HG02970 (cell line): ENCODE data around the gene LRIG1.

Experiments used
- ATAC-seq: cut with Tn5 transposase; IDR thresholded peaks from one replicate; pipeline ENCODE4 v1.9.1; 2021; ENCODE audit warnings: mild to moderate bottlenecking, moderate library complexity, moderate number of reproducible peaks; ENCODE audit not compliant: unreplicated experiment, low FRiP score

Gene LRIG1

GRCh38 chr3:66507423-66508260, 6.8 kb upstream of the LRIG1 start:
- no peak for ATAC-seq

DNA sequence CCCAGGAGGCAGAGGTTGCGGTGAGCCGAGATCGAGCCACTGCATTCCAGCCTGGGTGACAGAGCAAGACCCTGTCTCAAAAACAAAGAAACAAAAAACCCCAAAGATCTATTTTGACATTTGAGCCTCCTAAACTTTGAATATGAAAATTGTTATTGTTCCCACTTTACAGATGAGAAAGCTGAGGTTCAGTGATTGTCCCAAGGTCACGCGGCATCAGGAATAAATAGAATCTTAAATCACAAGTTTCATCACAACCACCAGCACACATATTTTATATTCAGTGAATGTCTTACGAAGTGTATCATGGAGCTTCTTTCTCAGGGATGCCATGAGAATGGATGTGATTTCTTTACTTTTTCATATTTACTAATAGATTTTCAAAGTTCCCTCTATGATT, 5.3 kb upstream of the LRIG1 start:
- ATAC-seq = no peak

- ATAC-seq = no peak
These were observed 4.2 kb upstream of the LRIG1 start for GRCh38 chr3:66504850-66505641.

- no peak for ATAC-seq
These were observed 2.2 kb upstream of the LRIG1 start for GRCh38 chr3:66502981-66503380.

GRCh38 chr3:66502245-66502874, 1.5 kb upstream of the LRIG1 start:
- no peak for ATAC-seq

DNA sequence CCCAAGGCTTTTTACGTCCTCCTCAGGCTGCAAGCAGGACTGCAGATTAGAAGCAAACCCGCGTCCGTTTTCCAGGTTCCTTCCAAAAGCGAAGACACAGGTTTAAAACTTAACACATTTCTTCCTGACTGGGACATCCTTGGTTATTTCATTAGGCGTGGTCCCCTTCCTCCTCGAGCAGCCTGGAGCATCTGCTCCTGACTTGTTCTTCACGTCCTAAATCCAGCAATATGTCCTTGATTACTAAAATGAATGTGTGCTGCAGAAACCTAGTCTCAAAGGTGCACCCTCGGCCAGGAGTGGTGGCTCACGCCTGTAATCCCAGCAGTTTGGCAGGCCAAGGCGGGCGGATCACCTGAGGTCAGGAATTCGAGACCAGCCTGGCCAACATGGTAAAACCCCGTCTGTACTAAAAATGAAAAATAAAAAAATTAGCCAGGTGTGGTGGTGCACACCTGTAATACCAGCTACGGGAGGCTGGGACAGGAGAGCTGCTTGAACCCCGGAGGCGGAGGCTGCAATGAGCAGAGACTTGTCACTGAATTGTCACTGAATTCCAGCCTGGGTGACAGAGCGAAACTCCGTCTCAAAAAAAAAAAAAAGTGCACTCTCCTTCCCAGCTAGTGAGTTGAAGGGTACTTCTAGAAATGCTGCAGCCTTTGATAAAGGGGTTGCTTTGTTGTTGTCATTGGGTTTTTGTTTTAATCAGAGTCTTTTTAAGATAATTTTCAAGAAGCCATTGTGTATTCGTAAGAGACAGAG, 842 bp upstream of the LRIG1 start:
- no peak for ATAC-seq

- peak; percentile 9 for ATAC-seq
These were observed 794 bp downstream of the LRIG1 start for GRCh38 chr3:66499881-66500575.

DNA sequence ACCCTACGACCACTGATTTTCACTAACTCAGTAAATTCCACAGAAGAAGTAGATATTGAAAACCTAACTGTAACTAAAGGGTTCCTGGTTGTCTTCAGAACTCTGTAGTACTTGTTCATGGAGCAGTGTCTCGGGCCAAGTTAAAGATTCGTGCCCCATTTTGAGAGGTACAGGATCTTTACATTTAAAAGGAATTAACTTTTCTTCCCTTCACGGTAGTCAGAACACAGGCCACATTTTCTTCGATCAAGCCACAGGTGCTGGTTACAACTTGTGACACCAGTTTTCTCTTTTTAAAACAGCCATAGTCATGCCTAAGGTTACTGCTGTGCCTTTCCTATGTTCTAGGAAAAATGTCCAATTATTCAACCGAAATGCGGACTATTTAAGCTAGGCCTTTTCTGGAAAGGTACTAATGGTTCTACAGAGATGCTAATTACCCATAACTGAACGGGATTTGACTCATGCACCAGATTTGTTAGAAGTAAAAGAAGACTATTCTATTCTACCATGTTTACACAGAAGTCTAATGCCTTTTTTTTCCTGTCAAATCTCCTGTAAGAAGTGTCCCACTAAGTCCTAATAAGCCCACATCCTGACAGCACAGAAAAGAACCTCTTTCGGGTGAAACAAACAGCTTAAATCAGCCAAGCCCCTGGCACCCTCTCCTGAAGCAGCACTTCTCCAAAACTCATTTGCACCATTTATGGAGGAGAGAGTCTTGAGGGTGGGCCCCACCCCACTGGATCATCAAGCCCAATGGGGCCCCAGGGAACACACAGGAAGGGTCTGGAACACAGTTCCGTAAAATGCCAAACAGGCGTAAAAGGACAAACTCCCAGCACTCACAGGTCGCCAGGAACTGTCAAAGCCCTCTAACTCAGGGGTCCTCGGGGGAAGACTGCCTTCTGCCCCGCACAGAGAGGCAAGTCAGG, 1.9 kb downstream of the LRIG1 start:
- no peak for ATAC-seq

GRCh38 chr3:66497985-66498671, 2.7 kb downstream of the LRIG1 start:
- ATAC-seq = no peak

DNA sequence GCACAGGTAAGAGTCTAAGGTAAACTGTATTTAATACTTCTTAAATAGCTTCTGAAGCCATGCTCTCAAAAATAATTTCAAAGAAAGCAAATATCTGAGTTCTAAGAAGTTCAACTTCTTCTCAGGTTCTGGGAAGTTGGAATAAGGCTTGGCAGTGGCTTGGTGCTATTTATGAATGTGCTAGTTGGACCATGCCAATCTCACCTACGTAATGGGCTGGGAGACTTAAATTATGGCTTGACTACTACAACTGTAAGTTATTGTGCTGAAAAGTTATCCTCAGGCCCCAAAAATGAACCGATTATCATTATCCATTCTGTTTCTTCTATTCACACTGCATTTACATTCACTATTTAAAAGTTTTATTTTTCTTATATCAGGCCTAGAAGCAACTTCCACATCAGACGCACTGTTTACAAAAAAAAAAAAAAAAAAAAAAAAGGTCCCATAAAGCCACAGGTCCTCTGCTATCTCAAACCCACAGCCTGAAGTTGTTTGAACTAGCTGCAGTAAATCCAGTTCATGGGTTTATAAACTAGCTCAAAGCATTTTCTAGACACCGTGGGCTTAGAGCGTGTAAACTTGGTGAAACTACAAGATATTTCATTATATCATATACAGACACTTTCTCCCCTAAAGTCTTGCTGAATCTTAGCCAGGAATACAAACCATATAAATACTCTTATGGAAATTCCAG, 3.4 kb downstream of the LRIG1 start:
- ATAC-seq = no peak

- ATAC-seq = no peak
These were observed 4.1 kb downstream of the LRIG1 start for GRCh38 chr3:66496746-66497145.

- ATAC-seq = no peak
These were observed 4.5 kb downstream of the LRIG1 start for GRCh38 chr3:66496301-66496700.

DNA sequence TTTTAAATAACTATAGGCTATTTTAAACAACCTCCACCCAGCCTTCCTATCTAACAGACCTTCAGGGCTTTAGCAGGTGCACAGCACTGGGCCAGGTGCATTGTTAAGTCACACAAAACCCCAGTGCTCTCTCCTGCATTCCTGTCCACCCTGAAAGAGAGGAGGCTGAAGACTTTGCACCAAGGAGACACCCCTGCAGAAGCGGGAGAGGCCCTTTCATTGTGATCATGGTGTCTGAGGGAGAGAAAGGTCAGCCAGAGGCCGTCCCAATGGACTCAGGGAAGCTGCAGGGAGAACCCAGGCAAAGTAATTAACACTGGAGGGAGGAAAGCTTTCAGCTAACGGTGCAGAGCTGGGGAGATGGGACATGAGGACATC, 5.2 kb downstream of the LRIG1 start:
- no peak for ATAC-seq

DNA sequence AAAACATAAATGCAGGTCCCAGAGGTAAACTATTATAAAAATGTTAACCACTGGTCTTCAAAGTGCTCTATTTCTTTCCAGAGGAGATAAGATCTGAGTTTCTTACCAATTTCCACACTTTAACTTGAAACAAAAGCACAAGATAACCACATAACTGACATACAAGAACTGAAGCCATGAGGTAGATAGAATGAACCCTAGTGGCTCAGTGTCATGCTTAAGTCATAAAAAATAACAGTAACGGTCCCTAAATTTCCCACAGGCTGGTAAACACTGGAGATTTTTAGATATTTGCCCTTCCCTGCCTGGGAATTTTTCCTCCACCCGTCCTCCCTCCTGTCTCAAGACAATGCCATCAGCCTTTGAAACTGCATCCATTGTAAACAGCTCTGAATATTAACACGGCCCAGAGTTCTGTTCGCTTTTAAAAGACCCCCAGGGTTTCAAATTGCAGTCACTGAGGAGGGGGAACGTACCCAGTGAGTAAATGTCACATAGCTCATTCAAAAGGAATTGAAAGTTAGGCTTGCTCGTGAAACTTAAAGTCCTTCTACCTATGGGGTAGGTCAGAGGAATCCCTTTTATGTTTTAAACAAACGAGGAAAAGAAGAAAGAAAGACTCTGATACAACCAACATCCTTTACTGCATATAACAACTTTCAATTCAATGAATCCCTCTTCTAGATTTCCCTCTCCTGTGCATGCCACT, 5.7 kb downstream of the LRIG1 start:
- no peak for ATAC-seq

- ATAC-seq = no peak
These were observed 7.2 kb downstream of the LRIG1 start for GRCh38 chr3:66493458-66494099.

- no peak for ATAC-seq
These were observed 8.2 kb downstream of the LRIG1 start for GRCh38 chr3:66492672-66493071.

- no peak for ATAC-seq
These were observed 8.8 kb downstream of the LRIG1 start for GRCh38 chr3:66492071-66492470.
